Panc1 (cell line): ENCODE results near the gene PSME1.

Source experiments
- CTCF ChIP-seq: fragments of 450-650 bp; IDR thresholded peaks from 2 replicates; pipeline ENCODE4 v1.5.1; 2017; ENCODE audit warnings: mild to moderate bottlenecking
- POLR2AphosphoS5 ChIP-seq: IDR thresholded peaks from 2 replicates; pipeline ENCODE4 v1.6.1; 2012; ENCODE audit warnings: mild to moderate bottlenecking, low read depth, low read length, moderate library complexity
- REST ChIP-seq, 2 experiments: IDR thresholded peaks; 2 replicates each; pipeline ENCODE4 v1.6.1; 2011 to 2012; ENCODE audit warnings: low read depth in 2 of 2, control low read depth in 1 of 2, low read length in 1 of 2, mild to moderate bottlenecking in 1 of 2, moderate library complexity in 1 of 2; ENCODE audit not compliant: insufficient read depth in 1 of 2
- TCF7L2 ChIP-seq: IDR thresholded peaks from 2 replicates; pipeline ENCODE4 v1.6.1; 2011; ENCODE audit warnings: mild to moderate bottlenecking, low read depth, low read length, inconsistent platforms

- TF ChIP-seq CTCF (no peak), TCF7L2 (no peak), REST (IDR thresholded peaks at IDR 0.05; ENCODE audit: insufficient read depth in 1 of 2, low read depth in 2 of 2, low read length in 1 of 2) (no peak), POLR2AphosphoS5 (no peak)
Measured at GRCh38 chr14:24088095-24088494, 47.9 kb upstream of the PSME1 start.
